ENCODE results near the gene PCBD1. TPM values are rescaled to one million over a fixed set of nuclear protein-coding genes. Genes with fewer than 3 reads are reported as not detected.

The PCBD1 gene
- total RNA-seq, 1 experiment from 2014 or later: 164 TPM

GRCh38 chr10:70903262-70903921, 15.0 kb upstream of the PCBD1 start:
- no peak overlapping the region for H2AFZ ChIP-seq
- ChIA-PET CTCF (interaction anchor here (0.6 to 1.6 kb wide), 5 partner anchors 36 to 428 kb away, joined by 3 to 4 read pairs (median 3); no protein-coding TSS in a partner anchor), POLR2A (ENCODE audit: unreplicated experiment) (no interaction called here)
- intact Hi-C loops (cut with micrococcal nuclease; ENCODE audit: unreplicated experiment): loop anchor here (1.0 to 5.0 kb wide), 3 partner anchors 304 to 382 kb away; no protein-coding TSS in a partner anchor
- H3K36me3 ChIP-seq (ENCODE audit: low read depth): no peaks in the 10 kb centered on the region
- H3K9me2 ChIP-seq (ENCODE audit: insufficient read depth): no peaks in the 10 kb centered on the region
- 0 out of 2 replicates have a peak, but pooled peaks cover 5% of the 10 kb centered on the region for H3K4me1 ChIP-seq (replicated peaks; ENCODE audit: insufficient read depth)
- no peak overlapping the region for H3K27ac ChIP-seq
- BruUV-seq (replicated peaks): no TSS peak
- no peaks in the 10 kb centered on the region; the same call in 1 of the 2 replicates for H3F3A ChIP-seq (ENCODE audit: insufficient read depth, low read depth)
- TF ChIP-seq EZH2 (IDR thresholded peaks at IDR 0.05; ENCODE audit: low read depth) (no peak), CTCF (conservative IDR thresholded peaks at IDR 0.05) (peak; percentile 99)
- peaks cover 28% of the 10 kb centered on the region; the same call in 1 of the 2 replicates for H3K27me3 ChIP-seq (ENCODE audit: insufficient read depth, low read depth)
- H4K20me1 ChIP-seq (ENCODE audit: insufficient read depth): no peaks in the 10 kb centered on the region
- H3K79me2 ChIP-seq (ENCODE audit: low read depth): no peaks in the 10 kb centered on the region
- no peaks in the 10 kb centered on the region for H3K9me3 ChIP-seq (ENCODE audit: insufficient read depth, low read depth)
- no peak overlapping the region for H3K4me3 ChIP-seq
- no peak overlapping the region for H3K4me2 ChIP-seq
- peak in 1 of 2 experiments; percentile 55 for DNase-seq

- Histone ChIP-seq H3F3A (ENCODE audit: insufficient read depth, low read depth) (no peaks in the 10 kb centered on the region; the same call in 1 of the 2 replicates), H3K4me3 (no peak overlapping the region), H3K27ac (no peak overlapping the region), H3K9me3 (ENCODE audit: insufficient read depth, low read depth) (no peaks in the 10 kb centered on the region), H2AFZ (no peak overlapping the region), H3K36me3 (ENCODE audit: low read depth) (no peaks in the 10 kb centered on the region), H3K9me2 (ENCODE audit: insufficient read depth) (no peaks in the 10 kb centered on the region), H4K20me1 (ENCODE audit: insufficient read depth) (no peaks in the 10 kb centered on the region), H3K27me3 (ENCODE audit: insufficient read depth, low read depth) (peaks cover 21% of the 10 kb centered on the region; the same call in 1 of the 2 replicates), H3K4me1 (replicated peaks; ENCODE audit: insufficient read depth) (0 out of 2 replicates have a peak, but pooled peaks cover 5% of the 10 kb centered on the region), H3K4me2 (no peak overlapping the region), H3K79me2 (ENCODE audit: low read depth) (no peaks in the 10 kb centered on the region)
- intact Hi-C loops (cut with micrococcal nuclease; ENCODE audit: unreplicated experiment): loop anchor here (1.0 to 5.0 kb wide), 3 partner anchors 305 to 383 kb away; no protein-coding TSS in a partner anchor
- no peak for DNase-seq
- CTCF ChIA-PET: interaction anchor here (0.6 to 1.6 kb wide), 5 partner anchors 36 to 429 kb away, joined by 3 to 4 read pairs (median 3); no protein-coding TSS in a partner anchor
- no TSS peak for BruUV-seq (replicated peaks)
- TF ChIP-seq CTCF (conservative IDR thresholded peaks at IDR 0.05) (no peak), EZH2 (IDR thresholded peaks at IDR 0.05; ENCODE audit: low read depth) (no peak)
- POLR2A ChIA-PET (ENCODE audit: unreplicated experiment): no interaction called here
These were observed 14.4 kb upstream of the PCBD1 start for GRCh38 chr10:70902661-70903261.

- no TSS peak for BruUV-seq (replicated peaks)
- H3K27me3 ChIP-seq (ENCODE audit: insufficient read depth, low read depth): 0 out of 2 replicates have a peak, but pooled peaks cover 8% of the 10 kb centered on the region
- no peaks in the 10 kb centered on the region for H3K79me2 ChIP-seq (ENCODE audit: low read depth)
- H3K27ac ChIP-seq: no peak overlapping the region
- H2AFZ ChIP-seq: no peak overlapping the region
- H4K20me1 ChIP-seq (ENCODE audit: insufficient read depth): no peaks in the 10 kb centered on the region
- no peak for DNase-seq
- no peak overlapping the region for H3K4me2 ChIP-seq
- H3K9me3 ChIP-seq (ENCODE audit: insufficient read depth, low read depth): no peaks in the 10 kb centered on the region
- intact Hi-C loops (cut with micrococcal nuclease; ENCODE audit: unreplicated experiment): loop anchor here (5.0 kb wide), 2 partner anchors 306 to 371 kb away; no protein-coding TSS in a partner anchor
- H3K9me2 ChIP-seq (ENCODE audit: insufficient read depth): no peaks in the 10 kb centered on the region
- H3K4me1 ChIP-seq (replicated peaks; ENCODE audit: insufficient read depth): 0 out of 2 replicates have a peak, but pooled peaks cover 5% of the 10 kb centered on the region
- no peaks in the 10 kb centered on the region; the same call in 1 of the 2 replicates for H3F3A ChIP-seq (ENCODE audit: insufficient read depth, low read depth)
- TF ChIP-seq EZH2 (IDR thresholded peaks at IDR 0.05; ENCODE audit: low read depth) (no peak), CTCF (conservative IDR thresholded peaks at IDR 0.05) (no peak)
- no peak overlapping the region for H3K4me3 ChIP-seq
- ChIA-PET POLR2A (ENCODE audit: unreplicated experiment) (no interaction called here), CTCF (interaction anchor here (0.6 kb wide), 1 partner anchor 331 kb away, joined by 4 read pairs; no protein-coding TSS in a partner anchor)
- H3K36me3 ChIP-seq (ENCODE audit: low read depth): no peaks in the 10 kb centered on the region
These were observed 13.0 kb upstream of the PCBD1 start for GRCh38 chr10:70901276-70901878.
